ENCODE results near the gene ZNF224.

DNA sequence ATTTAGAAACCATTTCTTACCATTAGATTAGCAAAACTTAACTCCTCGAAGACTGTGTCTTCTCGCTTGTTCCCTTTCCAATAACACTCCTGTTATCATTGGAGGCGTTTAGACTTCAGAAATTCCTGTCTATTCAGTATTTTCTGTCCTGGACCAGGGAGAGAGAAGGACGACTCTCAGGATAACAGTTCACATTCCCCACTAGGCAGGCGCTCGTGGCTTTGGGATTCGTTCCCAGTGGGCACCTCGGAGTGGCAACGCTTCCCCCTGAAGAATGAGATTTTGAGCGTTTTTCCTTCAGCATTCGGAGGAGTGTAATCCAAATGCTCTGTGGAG lies 18.6 kb downstream of the ZNF224 start:
- TF ChIP-seq, protein P1, sequence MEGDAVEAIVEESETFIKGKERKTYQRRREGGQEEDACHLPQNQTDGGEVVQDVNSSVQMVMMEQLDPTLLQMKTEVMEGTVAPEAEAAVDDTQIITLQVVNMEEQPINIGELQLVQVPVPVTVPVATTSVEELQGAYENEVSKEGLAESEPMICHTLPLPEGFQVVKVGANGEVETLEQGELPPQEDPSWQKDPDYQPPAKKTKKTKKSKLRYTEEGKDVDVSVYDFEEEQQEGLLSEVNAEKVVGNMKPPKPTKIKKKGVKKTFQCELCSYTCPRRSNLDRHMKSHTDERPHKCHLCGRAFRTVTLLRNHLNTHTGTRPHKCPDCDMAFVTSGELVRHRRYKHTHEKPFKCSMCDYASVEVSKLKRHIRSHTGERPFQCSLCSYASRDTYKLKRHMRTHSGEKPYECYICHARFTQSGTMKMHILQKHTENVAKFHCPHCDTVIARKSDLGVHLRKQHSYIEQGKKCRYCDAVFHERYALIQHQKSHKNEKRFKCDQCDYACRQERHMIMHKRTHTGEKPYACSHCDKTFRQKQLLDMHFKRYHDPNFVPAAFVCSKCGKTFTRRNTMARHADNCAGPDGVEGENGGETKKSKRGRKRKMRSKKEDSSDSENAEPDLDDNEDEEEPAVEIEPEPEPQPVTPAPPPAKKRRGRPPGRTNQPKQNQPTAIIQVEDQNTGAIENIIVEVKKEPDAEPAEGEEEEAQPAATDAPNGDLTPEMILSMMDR (IDR thresholded peaks at IDR 0.05): no peak
- TF ChIP-seq POLR2AphosphoS5 (IDR thresholded peaks at IDR 0.05; ENCODE audit: insufficient read depth in 1 of 2, low read depth in 1 of 2): no peak
- no peak for TF ChIP-seq POLR2A (IDR thresholded peaks at IDR 0.05)

Data from vagina (tissue), 2 donors.